HEK293 (cell line): Measurements from ENCODE around the gene DPEP1.

ENCODE experiments used
- HOXC10 ChIP-seq: sonication (generic); formaldehyde crosslinking; IDR thresholded peaks from 2 replicates; pipeline ENCODE4 v1.8.1; 2023; ENCODE audit warnings: mild to moderate bottlenecking, missing genetic modification reagents
- ZNF138 ChIP-seq: fragments of 450-650 bp; formaldehyde crosslinking; IDR thresholded peaks from 2 replicates; pipeline ENCODE4 v1.5.1; 2016; ENCODE audit warnings: missing biosample characterization, missing genetic modification characterization, borderline replicate concordance
- ZNF2 ChIP-seq: fragments of 450-650 bp; formaldehyde crosslinking; IDR thresholded peaks from 2 replicates; pipeline ENCODE4 v1.5.1; 2016; ENCODE audit warnings: missing biosample characterization, missing genetic modification characterization
- ZNF777 ChIP-seq: fragments of 450-650 bp; formaldehyde crosslinking; IDR thresholded peaks from 2 replicates; pipeline ENCODE4 v1.5.1; 2017; ENCODE audit warnings: missing biosample characterization, missing genetic modification characterization, borderline replicate concordance
- ZSCAN30 ChIP-seq: fragments of 450-650 bp; IDR thresholded peaks from 2 replicates; pipeline ENCODE4 v1.5.1; 2018; ENCODE audit warnings: missing biosample characterization, mild to moderate bottlenecking, missing genetic modification characterization, moderate library complexity

GRCh38 chr16:89579351-89579750 is 34.1 kb upstream of the DPEP1 start:
- TF ChIP-seq HOXC10 (CRISPR knock-in tag) (no peak), ZNF2 (tag by site-specific recombination) (no peak), ZNF138 (tag by site-specific recombination) (no peak), ZNF777 (no peak), ZSCAN30 (tag by site-specific recombination) (no peak)
